ENCODE measurements around the gene NXT1.

NXT1 gene

GRCh38 chr20:23367770-23368169 is 17.2 kb downstream of the NXT1 start:
- Histone ChIP-seq H3K9me3 (ENCODE audit: control insufficient read depth in 2 of 2, low read length in 2 of 2) (no peaks in the 10 kb centered on the region), H3K36me3 (ENCODE audit: control insufficient read depth in 2 of 2, insufficient read depth in 2 of 2, low read length in 2 of 2) (peaks cover 46 to 50% of the 10 kb centered on the region in 2 donors), H3K4me1 (ENCODE audit: control insufficient read depth in 2 of 2, insufficient read depth in 2 of 2, low read length in 2 of 2) (peaks cover 6 to 13% of the 10 kb centered on the region in 2 donors), H3K4me3 (ENCODE audit: low read length in 2 of 2) (no peak overlapping the region), H3K27ac (ENCODE audit: low read depth in 2 of 2, low read length in 2 of 2) (no peak overlapping the region), H3K9ac (ENCODE audit: low read depth in 1 of 2, low read length in 2 of 2) (no peak overlapping the region), H3K27me3 (ENCODE audit: control insufficient read depth in 2 of 2, insufficient read depth in 2 of 2, low read length in 2 of 2) (no peaks in the 10 kb centered on the region)

- Histone ChIP-seq H3K4me1 (ENCODE audit: control insufficient read depth in 2 of 2, insufficient read depth in 2 of 2, low read length in 2 of 2) (peaks cover under 1 to 6% of the 10 kb centered on the region in 2 donors), H3K36me3 (ENCODE audit: control insufficient read depth in 2 of 2, insufficient read depth in 2 of 2, low read length in 2 of 2) (peaks cover 53 to 56% of the 10 kb centered on the region in 2 donors), H3K9me3 (ENCODE audit: control insufficient read depth in 2 of 2, low read length in 2 of 2) (no peaks in the 10 kb centered on the region), H3K9ac (ENCODE audit: low read depth in 1 of 2, low read length in 2 of 2) (no peak overlapping the region), H3K27ac (ENCODE audit: low read depth in 2 of 2, low read length in 2 of 2) (no peak overlapping the region), H3K4me3 (ENCODE audit: low read length in 2 of 2) (no peak overlapping the region), H3K27me3 (ENCODE audit: control insufficient read depth in 2 of 2, insufficient read depth in 2 of 2, low read length in 2 of 2) (no peaks in the 10 kb centered on the region)
Measured at GRCh38 chr20:23368316-23369071, 17.9 kb downstream of the NXT1 start.

GRCh38 chr20:23369072-23369823 is 18.7 kb downstream of the NXT1 start:
- Histone ChIP-seq H3K36me3 (ENCODE audit: control insufficient read depth in 2 of 2, insufficient read depth in 2 of 2, low read length in 2 of 2) (peaks cover 57 to 58% of the 10 kb centered on the region in 2 donors), H3K27ac (ENCODE audit: low read depth in 2 of 2, low read length in 2 of 2) (no peak overlapping the region), H3K27me3 (ENCODE audit: control insufficient read depth in 2 of 2, insufficient read depth in 2 of 2, low read length in 2 of 2) (no peaks in the 10 kb centered on the region), H3K9me3 (ENCODE audit: control insufficient read depth in 2 of 2, low read length in 2 of 2) (no peaks in the 10 kb centered on the region), H3K4me1 (ENCODE audit: control insufficient read depth in 2 of 2, insufficient read depth in 2 of 2, low read length in 2 of 2) (peaks cover 0 to 6% of the 10 kb centered on the region in 2 donors), H3K4me3 (ENCODE audit: low read length in 2 of 2) (no peak overlapping the region), H3K9ac (ENCODE audit: low read depth in 1 of 2, low read length in 2 of 2) (no peak overlapping the region)

GRCh38 chr20:23370274-23370673 is 19.7 kb downstream of the NXT1 start:
- H3K4me1 ChIP-seq (ENCODE audit: control insufficient read depth in 2 of 2, insufficient read depth in 2 of 2, low read length in 2 of 2), result peaks cover 0 to 6% of the 10 kb centered on the region in 2 donors
- no peak overlapping the region for H3K9ac ChIP-seq (ENCODE audit: low read depth in 1 of 2, low read length in 2 of 2)
- no peak overlapping the region for H3K27ac ChIP-seq (ENCODE audit: low read depth in 2 of 2, low read length in 2 of 2)
- H3K27me3 ChIP-seq (ENCODE audit: control insufficient read depth in 2 of 2, insufficient read depth in 2 of 2, low read length in 2 of 2), result no peaks in the 10 kb centered on the region
- H3K4me3 ChIP-seq (ENCODE audit: low read length in 2 of 2), result no peak overlapping the region
- peaks cover 48 to 57% of the 10 kb centered on the region in 2 donors for H3K36me3 ChIP-seq (ENCODE audit: control insufficient read depth in 2 of 2, insufficient read depth in 2 of 2, low read length in 2 of 2)
- no peaks in the 10 kb centered on the region for H3K9me3 ChIP-seq (ENCODE audit: control insufficient read depth in 2 of 2, low read length in 2 of 2)

GRCh38 chr20:23370873-23371272 is 20.3 kb downstream of the NXT1 start:
- Histone ChIP-seq H3K36me3 (ENCODE audit: control insufficient read depth in 2 of 2, insufficient read depth in 2 of 2, low read length in 2 of 2) (peaks cover 46 to 63% of the 10 kb centered on the region in 2 donors), H3K9ac (ENCODE audit: low read depth in 1 of 2, low read length in 2 of 2) (no peak overlapping the region), H3K4me3 (ENCODE audit: low read length in 2 of 2) (no peak overlapping the region), H3K27me3 (ENCODE audit: control insufficient read depth in 2 of 2, insufficient read depth in 2 of 2, low read length in 2 of 2) (no peaks in the 10 kb centered on the region), H3K4me1 (ENCODE audit: control insufficient read depth in 2 of 2, insufficient read depth in 2 of 2, low read length in 2 of 2) (peaks cover 0 to 2% of the 10 kb centered on the region in 2 donors), H3K9me3 (ENCODE audit: control insufficient read depth in 2 of 2, low read length in 2 of 2) (no peaks in the 10 kb centered on the region), H3K27ac (ENCODE audit: low read depth in 2 of 2, low read length in 2 of 2) (no peak overlapping the region)

GRCh38 chr20:23371496-23371895 is 20.9 kb downstream of the NXT1 start:
- H3K36me3 ChIP-seq (ENCODE audit: control insufficient read depth in 2 of 2, insufficient read depth in 2 of 2, low read length in 2 of 2), result peaks cover 47 to 64% of the 10 kb centered on the region in 2 donors
- H3K4me3 ChIP-seq (ENCODE audit: low read length in 2 of 2), result no peak overlapping the region
- no peak overlapping the region for H3K9ac ChIP-seq (ENCODE audit: low read depth in 1 of 2, low read length in 2 of 2)
- H3K4me1 ChIP-seq (ENCODE audit: control insufficient read depth in 2 of 2, insufficient read depth in 2 of 2, low read length in 2 of 2), result no peaks in the 10 kb centered on the region
- no peak overlapping the region for H3K27ac ChIP-seq (ENCODE audit: low read depth in 2 of 2, low read length in 2 of 2)
- H3K9me3 ChIP-seq (ENCODE audit: control insufficient read depth in 2 of 2, low read length in 2 of 2), result no peaks in the 10 kb centered on the region
- H3K27me3 ChIP-seq (ENCODE audit: control insufficient read depth in 2 of 2, insufficient read depth in 2 of 2, low read length in 2 of 2), result no peaks in the 10 kb centered on the region

- Histone ChIP-seq H3K9ac (ENCODE audit: low read depth in 1 of 2, low read length in 2 of 2) (no peak overlapping the region), H3K27me3 (ENCODE audit: control insufficient read depth in 2 of 2, insufficient read depth in 2 of 2, low read length in 2 of 2) (no peaks in the 10 kb centered on the region), H3K9me3 (ENCODE audit: control insufficient read depth in 2 of 2, low read length in 2 of 2) (no peaks in the 10 kb centered on the region), H3K36me3 (ENCODE audit: control insufficient read depth in 2 of 2, insufficient read depth in 2 of 2, low read length in 2 of 2) (peaks cover 48 to 65% of the 10 kb centered on the region in 2 donors), H3K27ac (ENCODE audit: low read depth in 2 of 2, low read length in 2 of 2) (no peak overlapping the region), H3K4me1 (ENCODE audit: control insufficient read depth in 2 of 2, insufficient read depth in 2 of 2, low read length in 2 of 2) (no peaks in the 10 kb centered on the region), H3K4me3 (ENCODE audit: low read length in 2 of 2) (no peak overlapping the region)
Measured at GRCh38 chr20:23374441-23374840, 23.9 kb downstream of the NXT1 start.

GRCh38 chr20:23375827-23376226 is 25.2 kb downstream of the NXT1 start:
- H3K9ac ChIP-seq (ENCODE audit: low read depth in 1 of 2, low read length in 2 of 2), result no peak overlapping the region
- H3K4me1 ChIP-seq (ENCODE audit: control insufficient read depth in 2 of 2, insufficient read depth in 2 of 2, low read length in 2 of 2), result no peaks in the 10 kb centered on the region
- H3K27me3 ChIP-seq (ENCODE audit: control insufficient read depth in 2 of 2, insufficient read depth in 2 of 2, low read length in 2 of 2), result no peaks in the 10 kb centered on the region
- peaks cover 45 to 61% of the 10 kb centered on the region in 2 donors for H3K36me3 ChIP-seq (ENCODE audit: control insufficient read depth in 2 of 2, insufficient read depth in 2 of 2, low read length in 2 of 2)
- H3K4me3 ChIP-seq (ENCODE audit: low read length in 2 of 2), result no peak overlapping the region
- no peak overlapping the region for H3K27ac ChIP-seq (ENCODE audit: low read depth in 2 of 2, low read length in 2 of 2)
- no peaks in the 10 kb centered on the region for H3K9me3 ChIP-seq (ENCODE audit: control insufficient read depth in 2 of 2, low read length in 2 of 2)

- H3K27me3 ChIP-seq (ENCODE audit: control insufficient read depth in 2 of 2, insufficient read depth in 2 of 2, low read length in 2 of 2), result no peaks in the 10 kb centered on the region
- H3K4me3 ChIP-seq (ENCODE audit: low read length in 2 of 2), result no peak overlapping the region
- H3K27ac ChIP-seq (ENCODE audit: low read depth in 2 of 2, low read length in 2 of 2), result no peak overlapping the region
- H3K9ac ChIP-seq (ENCODE audit: low read depth in 1 of 2, low read length in 2 of 2), result no peak overlapping the region
- no peaks in the 10 kb centered on the region for H3K9me3 ChIP-seq (ENCODE audit: control insufficient read depth in 2 of 2, low read length in 2 of 2)
- H3K4me1 ChIP-seq (ENCODE audit: control insufficient read depth in 2 of 2, insufficient read depth in 2 of 2, low read length in 2 of 2), result no peaks in the 10 kb centered on the region
- H3K36me3 ChIP-seq (ENCODE audit: control insufficient read depth in 2 of 2, insufficient read depth in 2 of 2, low read length in 2 of 2), result peaks cover 35 to 37% of the 10 kb centered on the region in 2 donors
Measured at GRCh38 chr20:23379772-23380171, 29.2 kb downstream of the NXT1 start.

GRCh38 chr20:23381876-23382275 is 31.3 kb downstream of the NXT1 start:
- Histone ChIP-seq H3K4me1 (ENCODE audit: control insufficient read depth in 2 of 2, insufficient read depth in 2 of 2, low read length in 2 of 2) (no peaks in the 10 kb centered on the region), H3K9ac (ENCODE audit: low read depth in 1 of 2, low read length in 2 of 2) (no peak overlapping the region), H3K27ac (ENCODE audit: low read depth in 2 of 2, low read length in 2 of 2) (no peak overlapping the region), H3K36me3 (ENCODE audit: control insufficient read depth in 2 of 2, insufficient read depth in 2 of 2, low read length in 2 of 2) (peaks cover 23 to 26% of the 10 kb centered on the region in 2 donors), H3K27me3 (ENCODE audit: control insufficient read depth in 2 of 2, insufficient read depth in 2 of 2, low read length in 2 of 2) (no peaks in the 10 kb centered on the region), H3K9me3 (ENCODE audit: control insufficient read depth in 2 of 2, low read length in 2 of 2) (no peaks in the 10 kb centered on the region), H3K4me3 (ENCODE audit: low read length in 2 of 2) (no peak overlapping the region)

Measured in mucosa of rectum (tissue), 2 donors.